ENCODE data around the gene RTN3.
A peak's percentile ranks its signal among the peaks of the same experiment; 100 is the strongest.
"Not testable (repeated sequence)": the region's sequence is repeated elsewhere in the genome, so short reads cannot be mapped to it uniquely, and the experiment has no call there.

The RTN3 gene, protein sequence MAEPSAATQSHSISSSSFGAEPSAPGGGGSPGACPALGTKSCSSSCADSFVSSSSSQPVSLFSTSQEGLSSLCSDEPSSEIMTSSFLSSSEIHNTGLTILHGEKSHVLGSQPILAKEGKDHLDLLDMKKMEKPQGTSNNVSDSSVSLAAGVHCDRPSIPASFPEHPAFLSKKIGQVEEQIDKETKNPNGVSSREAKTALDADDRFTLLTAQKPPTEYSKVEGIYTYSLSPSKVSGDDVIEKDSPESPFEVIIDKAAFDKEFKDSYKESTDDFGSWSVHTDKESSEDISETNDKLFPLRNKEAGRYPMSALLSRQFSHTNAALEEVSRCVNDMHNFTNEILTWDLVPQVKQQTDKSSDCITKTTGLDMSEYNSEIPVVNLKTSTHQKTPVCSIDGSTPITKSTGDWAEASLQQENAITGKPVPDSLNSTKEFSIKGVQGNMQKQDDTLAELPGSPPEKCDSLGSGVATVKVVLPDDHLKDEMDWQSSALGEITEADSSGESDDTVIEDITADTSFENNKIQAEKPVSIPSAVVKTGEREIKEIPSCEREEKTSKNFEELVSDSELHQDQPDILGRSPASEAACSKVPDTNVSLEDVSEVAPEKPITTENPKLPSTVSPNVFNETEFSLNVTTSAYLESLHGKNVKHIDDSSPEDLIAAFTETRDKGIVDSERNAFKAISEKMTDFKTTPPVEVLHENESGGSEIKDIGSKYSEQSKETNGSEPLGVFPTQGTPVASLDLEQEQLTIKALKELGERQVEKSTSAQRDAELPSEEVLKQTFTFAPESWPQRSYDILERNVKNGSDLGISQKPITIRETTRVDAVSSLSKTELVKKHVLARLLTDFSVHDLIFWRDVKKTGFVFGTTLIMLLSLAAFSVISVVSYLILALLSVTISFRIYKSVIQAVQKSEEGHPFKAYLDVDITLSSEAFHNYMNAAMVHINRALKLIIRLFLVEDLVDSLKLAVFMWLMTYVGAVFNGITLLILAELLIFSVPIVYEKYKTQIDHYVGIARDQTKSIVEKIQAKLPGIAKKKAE

DNA sequence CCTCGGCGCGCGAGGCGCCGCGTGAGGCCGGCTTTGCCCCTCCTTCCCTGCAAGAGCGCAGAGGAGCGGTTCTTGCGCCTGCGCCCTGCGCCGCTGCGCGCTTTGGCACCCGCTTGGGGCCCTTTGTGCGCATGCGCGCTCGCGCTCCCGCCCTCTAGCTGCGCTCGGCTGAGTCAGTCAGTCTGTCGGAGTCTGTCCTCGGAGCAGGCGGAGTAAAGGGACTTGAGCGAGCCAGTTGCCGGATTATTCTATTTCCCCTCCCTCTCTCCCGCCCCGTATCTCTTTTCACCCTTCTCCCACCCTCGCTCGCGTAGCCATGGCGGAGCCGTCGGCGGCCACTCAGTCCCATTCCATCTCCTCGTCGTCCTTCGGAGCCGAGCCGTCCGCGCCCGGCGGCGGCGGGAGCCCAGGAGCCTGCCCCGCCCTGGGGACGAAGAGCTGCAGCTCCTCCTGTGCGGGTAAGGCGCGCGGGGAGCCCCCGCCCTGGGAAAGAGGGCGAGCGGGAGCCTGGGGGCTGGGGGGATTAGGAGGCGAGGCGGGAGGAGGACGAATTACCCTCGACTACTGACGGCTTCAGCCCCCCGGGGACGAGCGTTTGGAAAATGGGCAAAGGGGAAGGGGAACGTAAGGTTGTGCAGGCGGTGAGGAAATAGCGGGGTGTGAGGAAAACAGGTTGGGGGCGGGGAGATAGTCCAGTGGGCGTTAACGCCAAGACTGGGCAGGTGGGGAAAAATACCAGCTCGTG, at the start of gene RTN3:
TSS of gene RTN3 (plus strand) at position 180 of the 745 bp plus-strand sequence. CDS start at position 317, 137 bp downstream.
- DNase-seq: peak; percentile 67 to 99 (median 96)

DNA sequence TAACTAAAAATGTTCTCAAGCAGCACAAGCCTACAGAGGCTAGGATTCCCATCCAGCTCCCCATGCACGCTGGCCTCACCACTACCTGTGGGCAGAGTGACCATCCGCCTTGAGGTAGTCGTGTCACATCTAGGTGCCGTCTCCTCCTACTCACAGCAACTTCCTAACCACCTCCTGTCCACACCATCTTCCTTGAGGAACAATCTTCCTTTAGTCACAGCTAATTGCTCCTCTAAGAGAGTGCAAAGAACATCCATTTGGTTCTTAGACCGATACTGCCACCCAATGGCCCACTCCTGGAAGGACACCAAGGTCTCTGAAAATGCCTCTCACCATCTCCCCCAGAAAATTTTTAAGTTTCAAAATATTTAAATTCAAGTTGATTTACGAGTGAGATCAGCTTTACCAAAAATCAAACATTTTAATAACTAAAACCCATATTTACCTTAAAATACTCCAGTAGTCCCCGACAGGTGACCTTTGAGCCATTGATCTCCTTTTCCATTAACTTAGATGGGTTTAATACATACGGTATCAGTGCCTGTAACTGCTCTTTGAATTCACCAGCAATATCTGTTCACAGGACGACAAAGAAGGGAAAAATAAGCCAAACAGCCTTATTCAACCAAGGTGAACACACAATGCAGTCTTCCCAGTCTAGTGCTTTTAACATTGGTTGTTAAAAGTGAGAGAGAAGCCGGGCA, 45.4 kb upstream of the RTN3 start:
- peak in 49 of 56 donors; percentile 9 to 83 (median 49) for DNase-seq

DNA sequence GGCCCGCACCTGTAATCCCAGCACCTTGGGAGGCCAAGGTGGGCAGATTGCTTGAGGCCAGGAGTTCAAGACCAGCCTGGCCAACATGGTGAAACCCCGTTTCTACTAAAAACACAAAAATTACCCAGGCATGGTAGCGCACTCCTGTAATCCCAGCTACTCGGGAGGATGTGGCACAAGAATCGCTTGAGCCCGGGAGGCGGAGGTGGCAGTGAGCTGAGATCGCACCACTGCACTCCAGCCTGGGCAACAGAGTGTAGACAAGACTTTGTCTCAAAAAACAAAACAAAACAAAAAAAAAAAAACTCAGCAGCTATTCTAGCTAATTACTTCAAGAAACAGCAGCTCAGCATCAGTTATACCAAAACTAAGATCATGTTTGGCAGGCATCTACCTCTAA, 42.9 kb upstream of the RTN3 start:
- DNase-seq: not testable (repeated sequence)

DNA sequence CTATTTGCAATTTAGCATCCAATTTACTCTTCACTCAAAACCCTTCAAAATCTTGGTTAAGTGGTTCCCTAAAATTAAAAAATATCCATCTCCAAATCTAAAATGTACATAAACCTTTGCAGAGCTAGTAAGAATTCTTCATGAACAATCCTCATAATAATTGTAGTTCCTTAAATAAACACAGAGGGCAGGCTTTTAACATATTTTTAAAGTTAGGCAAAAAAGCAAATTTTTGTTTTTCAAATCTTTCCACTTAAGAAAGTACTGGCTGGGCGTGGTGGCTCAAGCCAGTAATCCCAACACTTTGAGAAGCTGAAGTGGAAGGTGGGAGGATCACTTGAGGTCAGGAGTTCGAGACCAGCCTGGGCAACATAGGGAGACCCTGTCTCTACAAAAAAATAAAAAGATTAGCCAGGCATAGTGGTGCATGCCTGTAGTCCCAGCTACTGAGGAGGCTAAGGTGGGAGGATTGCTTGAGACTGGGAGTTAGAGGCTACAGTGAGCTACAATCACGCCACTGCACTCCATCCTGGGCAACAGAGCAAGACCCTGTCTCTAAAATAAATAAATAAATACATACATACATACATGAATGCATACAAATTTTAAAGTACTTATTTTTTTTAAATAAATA, 42.0 kb upstream of the RTN3 start:
- DNase-seq: no peak

DNA sequence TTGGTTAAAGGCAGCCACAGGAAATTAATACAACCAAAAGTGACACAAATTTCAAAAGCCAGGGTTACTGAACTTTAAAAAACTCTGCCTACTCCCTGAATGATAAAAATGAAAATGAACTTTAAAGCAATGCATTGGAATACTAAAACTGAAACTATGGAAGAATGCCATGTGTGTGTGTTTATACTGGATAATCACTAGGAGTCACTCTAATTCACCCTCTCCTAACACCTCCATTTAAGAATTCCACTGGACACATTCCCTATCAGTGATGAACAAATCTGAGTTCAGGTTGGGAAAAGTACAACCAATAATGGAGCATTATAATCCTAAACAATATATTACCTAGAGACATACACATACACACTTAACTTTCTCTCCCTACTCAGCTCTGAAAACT, 39.6 kb upstream of the RTN3 start:
- DNase-seq: no peak

DNA sequence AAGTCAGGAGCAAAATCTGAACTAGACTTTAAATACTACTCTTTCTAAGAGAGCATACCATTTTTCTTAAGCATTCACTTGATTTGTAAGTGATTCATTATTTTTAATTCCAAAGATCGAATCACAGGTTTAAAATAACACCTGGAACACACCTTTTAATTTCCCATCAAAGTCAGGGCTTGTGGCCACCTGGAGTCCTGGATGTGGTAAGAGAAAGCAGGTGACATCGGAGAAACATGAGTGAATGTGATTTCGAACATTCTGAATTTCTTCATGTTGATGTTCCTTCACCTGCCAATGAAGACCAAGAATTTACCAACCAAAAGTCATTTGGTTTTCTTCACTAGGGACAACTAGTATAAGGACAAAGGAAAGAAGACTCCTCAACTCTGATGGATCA, 38.1 kb upstream of the RTN3 start:
- DNase-seq: no peak

DNA sequence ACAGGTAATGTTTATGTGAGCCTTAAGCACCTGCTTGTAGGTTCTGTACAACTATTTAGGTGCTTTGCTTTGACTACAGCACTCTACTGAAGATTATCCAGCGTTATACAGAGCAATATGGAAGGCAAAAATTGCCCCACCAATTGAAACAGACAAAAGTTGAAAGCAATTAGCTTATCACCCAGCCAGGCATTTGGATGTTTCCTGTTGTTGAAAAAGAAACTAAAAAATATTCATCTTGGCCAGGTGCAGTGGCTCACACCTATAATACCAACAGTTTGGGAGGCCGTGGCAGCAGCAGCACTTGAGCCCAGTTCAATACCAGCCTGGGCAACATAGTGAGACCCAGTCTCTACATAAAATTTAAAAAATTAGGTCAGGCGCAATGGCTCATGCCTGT, 28.6 kb upstream of the RTN3 start:
- DNase-seq: no peak

DNA sequence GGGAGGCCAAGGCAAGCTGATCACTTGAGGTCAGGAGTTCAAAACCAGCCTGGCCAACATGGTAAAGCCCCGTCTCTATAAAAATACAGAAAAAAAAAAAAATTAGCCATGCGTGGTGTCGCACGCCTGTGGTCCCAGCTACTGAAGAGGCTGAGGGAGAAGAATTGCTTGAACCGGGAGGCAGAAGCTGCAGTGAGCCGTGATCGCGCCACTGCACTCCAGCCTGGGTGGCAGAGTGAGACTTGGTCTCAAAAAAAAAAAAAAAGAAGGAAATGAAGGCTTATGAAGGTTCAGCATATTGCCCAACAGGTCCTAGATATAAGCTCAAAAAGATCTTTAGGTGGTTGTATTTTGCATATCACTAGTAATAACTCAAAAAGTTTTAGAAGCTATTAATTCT, 20.3 kb upstream of the RTN3 start:
- DNase-seq: no peak

DNA sequence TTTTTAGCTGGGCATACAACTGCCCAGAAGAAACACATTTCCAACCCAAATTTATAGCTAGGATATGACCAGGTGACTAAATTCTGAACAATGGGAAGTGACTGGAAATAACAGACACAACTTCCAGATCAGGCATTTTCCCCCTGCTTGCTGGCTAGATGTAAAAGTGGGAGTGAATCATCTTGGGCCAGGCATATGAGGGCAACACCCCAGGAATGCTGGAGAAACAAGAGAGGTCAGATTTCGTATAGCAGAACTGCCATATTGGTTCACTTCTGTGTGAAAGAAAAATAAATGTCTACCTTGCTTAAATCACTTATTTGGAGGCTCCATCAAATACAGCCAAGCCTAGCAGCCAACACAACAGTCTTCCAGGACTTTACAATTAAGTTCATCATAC, 17.5 kb upstream of the RTN3 start:
- no peak for DNase-seq

DNA sequence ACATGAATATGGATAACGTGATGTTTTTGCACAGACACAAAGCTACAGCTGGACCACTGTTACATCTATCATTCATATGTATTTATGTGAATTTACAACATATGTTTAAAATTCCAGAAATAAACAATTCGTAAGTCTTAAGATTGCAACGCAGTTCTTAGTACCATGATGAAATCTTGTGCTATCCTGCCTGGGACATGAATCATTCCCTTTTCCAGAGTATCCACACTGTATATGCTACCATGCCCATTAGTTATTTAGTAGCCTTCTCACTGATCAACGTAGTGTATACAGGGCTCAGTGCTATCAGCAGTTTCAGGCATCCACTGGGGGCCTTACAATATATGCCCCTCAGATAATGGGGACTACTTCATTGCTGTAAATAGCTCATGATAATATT, 14.4 kb upstream of the RTN3 start:
- DNase-seq: no peak

DNA sequence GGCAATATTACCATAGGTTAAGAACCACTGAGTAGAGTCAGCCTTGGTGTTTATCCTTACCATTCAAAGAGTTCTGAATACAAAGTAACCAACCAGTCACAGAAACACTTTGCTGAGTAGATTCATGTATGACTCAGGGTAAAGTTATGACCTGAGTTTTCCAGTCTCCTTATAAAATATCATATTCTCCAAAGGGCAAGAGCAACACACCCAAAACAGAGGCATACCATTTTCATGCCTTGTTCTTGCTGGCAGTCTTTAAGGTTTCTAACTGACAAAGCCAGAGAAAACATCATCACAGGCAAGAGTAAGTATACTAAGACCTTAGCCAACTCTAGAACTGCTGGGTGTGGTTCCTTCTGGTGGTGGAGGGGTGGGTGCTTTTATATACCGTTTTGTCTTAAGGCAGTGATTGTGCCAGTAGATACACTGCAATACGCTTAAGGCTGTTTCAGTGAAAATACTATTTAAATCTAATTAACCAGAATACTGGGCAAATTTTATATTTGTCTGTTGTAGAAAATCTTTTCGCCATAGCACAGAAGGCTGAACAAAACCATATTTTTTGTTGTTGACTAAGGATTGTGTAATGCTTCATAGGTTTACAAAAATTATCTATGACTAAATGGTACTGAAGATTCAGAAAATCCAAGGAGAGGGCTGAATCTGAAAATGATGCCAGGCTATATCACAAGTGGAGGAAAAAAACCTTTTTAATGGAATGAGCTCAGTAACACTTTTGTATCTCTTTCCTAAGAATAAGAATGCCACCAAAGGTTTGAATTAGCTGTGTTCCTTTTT, 13.1 kb upstream of the RTN3 start:
- DNase-seq: no peak

DNA sequence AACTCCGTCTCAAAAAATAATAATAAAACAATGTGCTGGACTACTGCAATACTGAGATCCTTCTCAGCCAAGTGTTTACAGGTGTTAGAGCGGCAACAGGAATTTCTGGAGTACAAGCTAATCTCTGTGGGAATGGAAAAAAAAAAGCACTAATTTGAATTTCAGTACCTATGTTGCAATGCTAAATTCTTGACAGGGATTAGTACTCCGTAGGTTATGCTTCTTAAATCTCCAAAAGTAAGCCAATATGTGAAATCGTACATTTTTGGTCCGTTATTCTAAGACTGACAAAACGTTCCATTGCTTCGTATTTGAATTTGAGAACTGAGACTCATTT, 11.2 kb upstream of the RTN3 start:
- no peak for DNase-seq

DNA sequence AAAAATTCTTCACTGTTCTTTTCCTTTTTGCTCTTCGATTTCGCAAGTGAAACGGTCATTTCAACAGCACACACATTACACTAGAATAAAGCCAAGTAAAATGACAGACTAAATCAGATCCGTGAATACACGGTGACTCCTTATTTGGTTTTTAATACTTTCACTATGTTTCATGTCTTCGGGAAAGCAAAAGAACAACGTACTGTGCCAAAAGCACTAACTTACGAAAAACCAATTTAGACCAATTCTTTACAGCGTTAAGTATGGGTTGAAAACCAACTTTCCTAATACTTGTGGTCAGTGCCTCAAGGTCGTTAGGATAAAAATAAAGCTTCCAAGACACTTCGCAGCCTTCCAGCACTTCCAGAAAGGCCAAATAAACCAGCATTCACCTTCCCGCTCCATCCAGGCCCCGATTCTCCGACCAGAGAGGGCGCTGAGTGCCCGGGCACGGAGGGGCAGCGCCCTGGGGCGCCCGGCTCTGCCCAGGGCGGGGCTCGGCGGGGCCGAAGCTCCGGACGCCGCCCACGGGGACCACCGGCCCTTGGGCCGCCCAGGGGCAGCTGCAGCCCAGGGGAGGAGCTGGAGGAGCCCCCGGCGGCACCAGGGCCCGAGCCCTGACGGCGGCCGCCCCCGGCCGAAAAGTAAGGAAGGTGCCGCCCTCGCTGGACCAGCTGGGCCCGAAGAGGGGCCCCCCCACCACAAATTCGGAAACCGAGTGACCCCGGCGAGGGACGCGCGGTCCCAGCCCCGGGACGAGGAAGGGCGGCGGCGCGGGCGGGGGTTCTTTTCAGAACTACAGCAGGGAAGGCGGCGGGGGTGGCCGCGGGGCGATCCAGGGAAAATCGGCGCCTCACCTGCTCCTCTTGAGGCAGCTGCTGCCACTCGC, 10.6 kb upstream of the RTN3 start:
- peak in 50 of 56 donors; percentile 6 to 81 (median 50) for DNase-seq

DNA sequence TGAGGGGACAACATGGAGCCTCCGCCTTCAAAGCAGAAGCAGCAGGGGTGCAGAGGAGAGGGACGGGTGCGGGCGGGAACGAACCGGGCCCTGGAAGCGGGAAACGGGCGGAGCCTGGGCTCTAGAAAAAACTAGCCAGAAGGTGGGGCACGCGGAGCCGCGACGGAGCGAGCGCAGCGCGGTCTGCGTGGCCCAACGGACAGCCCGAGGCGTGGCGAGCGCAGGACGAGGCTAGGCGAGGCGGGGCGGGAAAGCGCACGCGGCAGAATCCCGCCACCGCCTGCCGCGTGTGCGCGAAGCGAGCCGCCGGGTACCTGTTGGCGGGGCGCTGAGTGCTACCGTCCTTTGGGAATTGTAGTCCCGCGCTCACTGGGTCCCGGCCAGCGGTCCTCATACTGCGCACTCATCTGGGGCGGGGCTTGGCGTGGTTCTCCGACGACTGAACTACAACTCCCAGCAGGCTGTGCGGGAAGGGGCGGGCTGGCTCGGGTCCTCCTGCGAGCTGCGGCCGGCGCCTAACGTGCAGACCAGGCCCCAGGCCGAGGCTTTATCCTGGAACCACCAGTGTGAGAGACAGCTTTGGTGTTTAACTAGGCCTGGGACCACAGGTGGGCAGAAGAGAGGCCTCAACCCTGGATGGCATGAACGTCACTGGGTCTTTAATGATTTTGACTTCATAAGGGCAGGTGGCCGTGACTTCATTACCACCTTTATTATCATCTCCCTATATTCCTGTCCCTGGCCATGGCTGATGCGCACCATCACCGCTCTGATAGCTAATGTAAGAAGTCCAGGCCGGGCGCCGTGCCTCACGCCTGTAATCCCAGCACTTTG, 9.8 kb upstream of the RTN3 start, which contains the start of gene ATL3:
TSS of gene ATL3 (minus strand) at position 55 of the 834 bp plus-strand sequence. CDS start at position 14, 41 bp downstream.
- peak; percentile 72 to 98 (median 94) for DNase-seq

DNA sequence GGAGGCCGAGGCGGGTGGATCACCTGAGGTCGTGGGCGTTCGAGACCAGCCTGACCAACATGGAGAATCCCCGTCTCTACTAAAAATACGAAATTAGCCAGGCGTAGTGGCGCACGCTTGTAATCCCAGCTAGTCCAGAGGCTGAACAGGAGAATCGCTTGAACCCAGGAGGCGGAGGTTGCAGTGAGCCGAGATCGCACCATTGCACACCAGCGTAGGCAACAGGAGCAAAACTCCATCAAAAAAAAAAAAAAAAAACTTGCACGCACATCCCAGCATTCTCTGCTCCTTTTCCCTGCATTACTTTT, 9.2 kb upstream of the RTN3 start:
- no peak for DNase-seq

DNA sequence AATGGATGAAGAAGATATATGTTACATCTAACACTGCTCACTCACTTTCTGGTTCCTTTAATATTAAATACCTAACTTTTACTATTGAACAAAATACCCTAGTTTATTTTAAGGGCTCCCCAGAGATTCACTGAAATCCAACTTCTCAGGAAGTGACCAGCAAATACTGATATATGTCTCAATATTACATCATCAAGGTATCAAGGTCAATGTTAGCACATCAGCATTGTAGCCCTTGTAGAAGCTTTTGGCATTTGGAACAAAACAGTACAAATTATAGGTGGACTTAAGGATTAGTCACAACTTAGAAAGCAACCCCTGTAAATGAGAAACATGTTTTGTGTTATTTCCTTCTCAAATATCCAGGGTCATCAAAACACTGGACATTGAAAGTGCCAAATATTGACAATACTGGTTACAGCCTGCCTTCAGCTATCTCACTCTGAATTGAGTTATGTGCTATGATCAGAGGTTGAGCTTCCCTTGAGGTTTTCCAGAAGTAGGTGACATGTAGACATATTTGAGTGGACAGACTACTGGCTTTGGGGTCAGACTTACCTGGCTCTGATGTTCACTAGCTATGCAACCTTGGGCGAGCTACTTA, 8.3 kb upstream of the RTN3 start:
- DNase-seq: no peak

DNA sequence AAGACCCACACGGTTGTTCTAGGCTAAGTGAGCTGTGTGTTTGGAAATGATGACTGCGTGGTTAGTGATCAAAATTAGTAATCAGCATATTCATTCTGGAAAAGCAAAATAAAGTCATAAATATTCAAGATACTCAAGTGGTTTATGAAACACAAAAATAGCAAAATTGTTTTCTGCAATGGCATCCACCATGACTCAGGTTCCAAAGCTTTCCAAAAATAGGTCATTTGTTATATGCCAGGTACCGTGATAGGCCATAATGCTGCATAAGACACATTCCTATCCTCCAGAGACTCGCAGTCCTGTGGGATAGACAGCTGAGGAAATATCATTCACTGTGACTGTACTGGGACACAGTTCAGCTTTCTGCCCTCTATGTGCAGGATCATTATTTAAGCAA, 7.7 kb upstream of the RTN3 start:
- no peak for DNase-seq

Measured in nucleus accumbens (tissue), 56 donors.